Endothelial cell of hepatic sinusoid (primary cell): ENCODE measurements around the gene CDPF1.

Experiments
- in situ Hi-C: cut with HindIII; loops from 2 replicates; pipeline ENCODE4 v1.10.0; 2017; ENCODE audit warnings: low sequenced_read_pairs

CDPF1 gene

DNA sequence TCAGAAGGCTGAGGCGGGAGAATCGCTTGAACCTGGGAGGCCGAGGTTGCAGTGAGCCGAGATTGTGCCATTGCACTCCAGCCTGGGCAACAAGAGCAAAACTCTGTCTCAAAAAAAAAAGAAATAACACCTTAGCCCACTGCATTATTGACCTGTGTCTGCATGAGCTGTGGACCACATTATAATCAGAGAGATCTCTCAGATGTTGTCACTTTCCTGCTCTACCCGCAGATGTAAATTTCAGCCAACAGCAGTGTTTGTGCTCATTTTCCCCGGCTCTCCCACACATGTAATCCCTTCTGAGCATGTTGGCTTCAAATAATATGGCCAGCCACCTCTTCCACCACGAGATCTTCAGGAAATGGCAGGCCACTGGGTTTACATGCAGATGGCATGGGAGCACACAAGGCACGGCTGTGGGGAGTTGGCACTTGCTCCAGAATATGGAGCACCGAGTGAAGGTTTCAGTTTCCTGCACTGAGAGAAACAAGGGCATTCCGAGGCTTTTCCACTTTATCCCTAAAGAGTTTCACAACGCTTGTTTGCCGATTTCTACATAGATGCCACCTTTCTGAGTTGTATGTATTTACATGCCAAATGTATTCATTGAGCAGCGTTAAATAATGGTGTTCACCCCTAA, 19.7 kb downstream of the CDPF1 start:
- in situ Hi-C loops: no loop called here

DNA sequence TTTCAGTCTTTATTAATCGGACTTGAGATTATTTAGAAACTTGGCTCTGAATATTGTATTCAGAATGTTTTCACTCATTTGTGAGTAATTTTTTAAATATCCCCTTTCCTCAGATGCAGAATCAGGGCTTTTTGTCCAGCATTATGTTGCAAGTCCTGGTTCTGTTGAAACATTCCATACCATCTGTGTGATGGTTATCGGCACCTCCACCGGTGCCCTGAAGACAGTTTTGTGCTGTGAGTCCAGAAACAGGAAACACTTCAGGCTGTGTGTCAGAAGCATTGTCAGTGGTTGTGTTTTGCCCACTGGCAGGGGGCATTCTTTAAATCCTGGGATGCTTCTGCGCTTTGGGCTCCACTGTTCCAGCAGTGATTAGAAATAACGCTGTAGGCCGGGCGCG, 20.4 kb downstream of the CDPF1 start:
- in situ Hi-C loops: no loop called here

GRCh38 chr22:46226577-46226976, 23.5 kb downstream of the CDPF1 start:
- in situ Hi-C loops: no loop called here

DNA sequence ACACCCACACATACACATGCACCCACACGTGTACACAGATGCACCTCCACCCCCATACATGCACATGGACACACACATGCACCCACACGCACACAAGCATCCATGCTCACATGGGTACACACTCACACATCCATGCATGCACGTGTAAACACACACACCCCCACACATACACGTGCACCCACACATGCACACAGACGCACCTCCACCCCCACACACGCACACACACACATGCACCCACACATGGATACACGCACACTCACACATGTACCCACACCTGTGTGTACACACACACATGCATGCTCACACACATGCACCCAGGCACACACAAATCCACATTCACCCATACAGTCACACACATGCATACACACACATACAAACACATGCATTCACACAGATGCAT, 24.5 kb downstream of the CDPF1 start:
- in situ Hi-C loops: no loop called here

GRCh38 chr22:46224898-46225290, 25.2 kb downstream of the CDPF1 start:
- in situ Hi-C loops: no loop called here

DNA sequence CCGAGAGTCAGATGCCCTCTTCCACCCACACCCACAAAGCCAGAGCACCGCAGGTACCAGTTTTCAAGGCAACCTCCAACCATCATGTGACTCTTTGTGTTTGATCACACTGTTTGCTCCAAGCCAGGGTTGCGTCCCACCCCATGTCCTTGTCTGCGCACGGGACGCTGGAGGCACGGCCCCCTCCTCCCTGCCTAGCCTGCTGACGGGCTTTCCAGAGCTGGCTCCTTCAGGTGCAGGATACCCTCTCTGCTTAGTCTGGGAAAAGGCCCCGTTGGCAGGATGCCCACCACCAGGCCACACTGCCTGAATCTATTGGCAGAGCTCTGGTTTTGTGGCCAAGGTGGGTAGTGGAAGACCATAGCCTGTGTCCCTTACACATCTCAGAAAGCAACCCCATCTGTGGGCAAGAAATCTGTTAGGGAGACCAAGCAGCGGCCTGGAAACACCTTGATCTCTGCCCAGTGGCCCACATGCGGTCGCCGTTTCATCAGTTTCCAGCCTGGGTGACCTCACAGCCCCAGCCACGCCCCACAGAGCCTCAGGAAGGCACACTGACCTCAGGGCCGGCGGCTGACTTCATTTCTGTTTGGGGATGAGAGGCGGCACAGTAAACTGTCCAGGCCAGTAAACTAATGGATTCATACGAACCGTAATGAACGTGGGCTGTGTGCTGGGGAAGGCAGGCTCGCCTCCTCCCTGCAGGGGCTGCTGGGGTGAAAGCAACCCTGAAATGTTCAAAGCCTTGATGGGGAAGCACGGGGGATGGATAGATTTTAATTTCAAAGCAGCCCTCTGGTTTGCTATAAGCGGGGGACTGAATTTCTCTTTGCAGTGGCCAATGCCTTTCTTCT, 25.8 kb downstream of the CDPF1 start:
- in situ Hi-C loops: no loop called here

- in situ Hi-C loops: no loop called here
Observed at GRCh38 chr22:46220921-46221320, 29.2 kb downstream of the CDPF1 start.

GRCh38 chr22:46219636-46220035, 30.5 kb downstream of the CDPF1 start:
- in situ Hi-C loops: no loop called here

GRCh38 chr22:46214616-46215015, 35.5 kb downstream of the CDPF1 start:
- in situ Hi-C loops: no loop called here

DNA sequence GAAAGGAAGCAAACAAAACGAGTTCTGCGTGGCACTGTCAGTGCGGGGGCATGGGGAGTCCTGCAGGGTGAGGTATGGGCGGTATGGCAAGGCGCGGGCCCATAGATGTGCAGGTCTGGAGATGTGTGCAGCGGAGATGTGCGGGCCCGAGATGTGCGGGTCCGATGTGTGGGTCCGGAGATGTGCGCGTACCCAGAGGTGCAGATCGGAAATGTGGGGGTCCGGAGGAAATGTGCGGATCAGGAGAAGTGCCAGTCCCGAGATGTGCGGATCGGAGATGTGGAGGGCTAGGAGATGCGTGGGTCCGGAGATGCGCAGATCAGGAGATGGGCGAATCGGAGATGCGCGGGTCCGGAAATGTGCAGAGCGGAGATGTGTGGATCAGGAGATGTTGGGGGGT, 35.9 kb downstream of the CDPF1 start:
- in situ Hi-C loops: no loop called here

DNA sequence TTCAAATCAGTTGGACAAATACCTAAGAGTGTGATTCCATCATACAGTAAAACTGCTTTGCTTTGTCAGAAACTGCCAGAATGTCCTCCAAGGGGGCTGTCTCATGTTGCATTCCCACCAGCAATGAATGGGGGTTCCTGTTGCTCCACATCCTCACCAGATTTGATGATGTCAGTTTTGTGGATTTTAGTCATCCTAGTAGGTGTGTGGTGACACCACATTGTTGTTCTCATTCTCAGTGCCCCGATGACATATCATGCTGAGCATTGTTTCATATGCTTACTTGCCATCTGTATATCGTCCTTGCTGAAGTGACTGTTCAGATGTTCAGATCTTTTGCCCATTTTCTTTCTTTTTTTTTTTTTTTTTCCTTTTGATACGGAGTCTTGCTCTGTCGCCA, 37.0 kb downstream of the CDPF1 start:
- in situ Hi-C loops: no loop called here

GRCh38 chr22:46212195-46212594, 37.9 kb downstream of the CDPF1 start:
- in situ Hi-C loops: no loop called here

- in situ Hi-C loops: no loop called here
Observed at GRCh38 chr22:46209262-46209661, 40.8 kb downstream of the CDPF1 start.

DNA sequence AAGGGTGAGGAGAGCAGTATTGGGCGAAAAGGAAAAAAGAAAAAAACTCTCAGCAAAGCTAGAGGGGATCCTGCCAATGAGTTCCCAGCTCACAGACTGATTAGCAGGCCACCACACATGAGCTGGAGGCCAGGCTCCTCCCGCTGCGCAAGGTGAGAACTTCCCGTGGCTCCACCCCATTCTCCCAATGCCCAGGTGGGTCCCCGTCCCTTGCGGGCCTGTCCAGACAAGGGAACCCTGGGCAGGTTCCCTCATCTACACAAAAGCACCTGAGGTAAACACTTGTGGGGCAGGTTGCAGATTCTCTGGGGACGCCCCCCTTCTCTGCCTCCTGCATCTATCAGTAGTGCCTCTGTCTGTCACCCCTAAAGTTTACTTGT, 46.5 kb downstream of the CDPF1 start:
- in situ Hi-C loops: no loop called here

- in situ Hi-C loops: no loop called here
Observed at GRCh38 chr22:46202897-46203600, 47.0 kb downstream of the CDPF1 start.

GRCh38 chr22:46201059-46201757, 48.9 kb downstream of the CDPF1 start:
- in situ Hi-C loops: no loop called here

DNA sequence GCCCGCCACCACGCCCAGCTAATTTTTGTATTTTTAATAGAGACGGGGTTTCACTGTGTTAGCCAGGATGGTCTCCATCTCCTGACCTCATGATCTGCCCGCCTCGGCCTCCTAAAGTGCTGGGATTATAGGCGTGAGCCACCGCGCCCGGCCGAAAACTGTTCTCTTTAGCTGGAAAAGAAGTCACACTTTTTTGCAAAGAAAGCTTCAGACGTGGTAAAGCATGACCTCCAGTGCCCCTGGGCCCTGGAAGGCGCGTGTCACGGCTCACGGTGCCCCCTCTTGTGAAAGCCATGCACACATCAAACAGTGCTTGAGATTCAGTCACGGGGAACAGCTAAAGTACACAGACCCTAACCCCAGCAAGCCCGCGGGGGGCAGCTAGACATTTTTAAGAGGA, 51.3 kb downstream of the CDPF1 start:
- in situ Hi-C loops: loop anchor here (5.0 kb wide), 2 partner anchors 43 to 52 kb away; no protein-coding TSS in a partner anchor

DNA sequence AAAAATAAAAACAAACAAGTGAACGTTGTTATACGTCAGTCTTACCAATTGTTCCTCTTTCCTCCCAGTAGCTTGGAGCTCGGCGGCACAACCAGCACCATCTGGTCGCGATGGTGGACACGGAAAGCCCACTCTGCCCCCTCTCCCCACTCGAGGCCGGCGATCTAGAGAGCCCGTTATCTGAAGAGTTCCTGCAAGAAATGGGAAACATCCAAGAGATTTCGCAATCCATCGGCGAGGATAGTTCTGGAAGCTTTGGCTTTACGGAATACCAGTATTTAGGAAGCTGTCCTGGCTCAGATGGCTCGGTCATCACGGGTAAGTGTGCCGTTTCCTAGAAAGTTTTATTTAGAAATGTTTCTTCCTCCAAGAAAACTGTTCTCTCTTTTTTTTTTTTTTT, 51.8 kb downstream of the CDPF1 start:
- in situ Hi-C loops: loop anchor here (5.0 kb wide), 2 partner anchors 44 to 51 kb away; no protein-coding TSS in a partner anchor

- in situ Hi-C loops: loop anchor here (5.0 kb wide), 2 partner anchors 46 to 49 kb away; no protein-coding TSS in a partner anchor
Observed at GRCh38 chr22:46196278-46196677, 53.8 kb downstream of the CDPF1 start.

GRCh38 chr22:46195487-46196165, 54.5 kb downstream of the CDPF1 start:
- in situ Hi-C loops: loop anchor here (5.0 kb wide), 2 partner anchors 47 to 48 kb away; no protein-coding TSS in a partner anchor
